PC-9 (cell line): ENCODE measurements around the gene THAP11.

Experiments
- CTCF ChIP-seq: fragments of 200-600 bp; sonication (generic); conservative IDR thresholded peaks from 2 replicates; pipeline ENCODE4 v1.6.1; 2017; ENCODE audit warnings: mixed run types, antibody characterized with exemption, mild to moderate bottlenecking, moderate library complexity
- EZH2 ChIP-seq: fragments of 200-600 bp; sonication (generic); IDR thresholded peaks from 2 replicates; pipeline ENCODE4 v1.8.0; 2017; ENCODE audit warnings: antibody characterized with exemption, low read depth

DNA sequence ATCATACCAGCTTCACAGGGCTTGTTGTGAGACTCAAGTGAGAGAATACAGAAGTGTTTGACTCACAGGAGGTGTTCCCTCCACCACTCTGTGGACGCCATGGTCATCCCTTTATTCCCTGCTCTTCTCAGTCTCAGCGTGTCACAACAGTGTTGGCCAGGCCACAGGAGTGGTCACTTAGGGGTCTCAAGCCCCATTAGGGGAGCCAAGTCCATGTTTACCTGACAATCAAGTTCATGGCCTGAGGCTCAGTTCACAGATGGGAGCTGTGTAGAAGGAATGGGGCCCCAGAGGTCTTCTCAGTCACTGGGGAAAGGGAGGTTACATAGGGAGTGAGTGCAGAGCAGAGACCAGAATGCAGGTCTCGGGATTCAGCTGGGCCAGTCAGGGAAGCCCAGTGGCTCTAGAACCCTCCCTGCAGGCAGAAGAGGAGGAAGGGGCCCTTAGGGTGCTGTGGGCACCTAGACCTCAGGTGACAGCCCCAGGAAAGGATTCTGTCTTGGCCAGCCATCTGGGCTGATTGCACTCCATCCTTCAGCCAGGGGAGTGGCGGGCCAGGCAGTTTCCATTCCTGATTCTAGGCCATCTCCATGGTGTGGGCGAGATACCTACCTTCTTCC, 14.9 kb downstream of the THAP11 start:
- TF ChIP-seq CTCF (no peak), EZH2 (no peak)
